HG02973 (cell line): ENCODE results near the gene SNRPD2.
A peak's percentile ranks its signal among the peaks of the same experiment; 100 is the strongest.
"Not testable (repeated sequence)": the region's sequence is repeated elsewhere in the genome, so short reads cannot be mapped to it uniquely, and the experiment has no call there.

Source experiments
- ATAC-seq: cut with Tn5 transposase; IDR thresholded peaks from one replicate; pipeline ENCODE4 v1.9.1; 2021; ENCODE audit warnings: moderate library complexity; ENCODE audit not compliant: unreplicated experiment

SNRPD2 gene

DNA sequence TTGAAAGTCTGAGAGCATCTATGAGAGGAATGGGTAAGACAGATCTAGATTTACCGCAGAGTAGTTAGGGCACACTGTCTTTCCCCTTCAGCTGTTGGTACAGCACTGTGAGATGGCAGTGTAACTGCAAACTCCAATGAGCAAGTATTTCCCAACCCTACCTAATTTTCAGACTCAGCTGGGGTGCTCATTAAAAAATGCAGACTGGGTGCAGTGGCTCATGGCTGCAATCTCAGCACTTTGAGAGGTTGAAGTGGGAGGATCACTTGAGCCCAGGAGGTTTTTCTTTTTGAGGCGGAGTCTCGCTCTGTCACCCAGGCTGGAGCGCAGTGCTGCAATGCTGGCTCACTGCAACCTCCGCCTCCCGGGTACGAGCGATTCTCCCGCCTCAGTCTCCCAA is 13.4 kb upstream of the SNRPD2 start:
- ATAC-seq, result no peak

GRCh38 chr19:45701676-45702075 is 9.9 kb upstream of the SNRPD2 start:
- no peak for ATAC-seq

GRCh38 chr19:45693106-45693788 is 1.5 kb upstream of the SNRPD2 start:
- no peak for ATAC-seq

GRCh38 chr19:45692187-45693105 is 693 bp upstream of the SNRPD2 start, which contains the start of gene QPCTL:
Gene QPCTL, plus strand, starts transcription at chr19:45692666. Its CDS starts 38 bp downstream, at chr19:45692704.
- ATAC-seq, result peak; percentile 75

GRCh38 chr19:45687599-45687998 is 4.2 kb downstream of the SNRPD2 start:
- ATAC-seq, result no peak

DNA sequence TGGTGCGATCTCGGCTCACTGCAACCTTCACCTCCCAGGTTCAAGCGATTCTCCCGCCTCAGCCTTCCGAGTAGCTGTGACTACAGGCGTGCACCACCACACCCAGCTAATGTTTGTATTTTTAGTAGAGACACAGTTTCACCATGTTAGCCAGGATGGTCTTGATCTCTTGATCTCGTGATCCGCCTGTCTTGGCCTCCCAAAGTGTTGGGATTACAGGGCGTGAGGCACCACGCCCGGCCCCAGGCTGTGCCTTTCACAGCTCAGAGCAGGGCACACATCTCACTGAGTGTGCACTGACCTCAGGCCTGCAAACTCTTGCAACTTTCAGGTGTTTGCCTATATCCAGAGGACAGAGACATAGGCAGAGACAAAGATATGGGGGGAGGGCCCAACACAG is 6.7 kb downstream of the SNRPD2 start:
- ATAC-seq, result not testable (repeated sequence)

GRCh38 chr19:45682908-45683307 is 8.8 kb downstream of the SNRPD2 start:
- no peak for ATAC-seq

DNA sequence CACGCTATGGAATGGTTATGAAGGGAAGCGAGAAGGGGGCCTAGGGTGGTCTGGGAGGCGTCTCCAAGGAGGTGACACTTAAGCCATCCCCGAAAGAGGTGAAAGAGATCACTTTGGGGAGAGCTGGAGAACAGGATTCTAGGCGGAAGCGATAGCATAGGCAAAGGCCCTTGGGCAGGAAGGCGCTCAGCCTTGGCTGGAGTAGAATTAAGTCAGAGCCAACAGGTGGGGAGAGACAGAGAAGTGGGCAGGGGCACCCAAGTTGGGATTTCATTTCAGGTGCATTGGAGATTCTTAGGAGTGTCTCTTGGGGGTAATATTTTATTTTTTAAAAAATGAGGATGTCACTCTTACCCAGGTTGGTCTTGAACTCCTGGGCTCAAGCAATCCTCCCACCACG is 9.6 kb downstream of the SNRPD2 start:
- no peak for ATAC-seq

- no peak for ATAC-seq
Measured at GRCh38 chr19:45681391-45682015, 10.2 kb downstream of the SNRPD2 start.

- no peak for ATAC-seq
Measured at GRCh38 chr19:45677351-45678230, 14.2 kb downstream of the SNRPD2 start.

DNA sequence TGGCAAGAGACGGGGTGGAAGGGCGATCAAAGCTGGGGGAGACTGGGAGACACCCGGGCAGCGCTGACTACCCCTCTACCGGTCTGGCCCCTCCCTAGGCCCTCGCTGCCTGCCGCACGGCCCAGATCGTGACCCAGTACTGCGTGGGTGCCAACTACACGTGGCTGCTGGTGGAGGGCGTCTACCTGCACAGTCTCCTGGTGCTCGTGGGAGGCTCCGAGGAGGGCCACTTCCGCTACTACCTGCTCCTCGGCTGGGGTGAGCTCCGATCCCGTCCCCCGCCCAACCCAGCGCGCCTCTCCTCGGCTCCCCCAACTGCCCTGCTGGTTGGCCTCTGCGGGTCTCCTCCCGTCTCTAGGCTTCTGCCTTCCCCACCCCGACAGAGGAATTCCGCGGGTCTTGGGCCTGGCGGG is 14.9 kb downstream of the SNRPD2 start:
- ATAC-seq, result no peak

- no peak for ATAC-seq
Measured at GRCh38 chr19:45674946-45675345, 16.8 kb downstream of the SNRPD2 start.

DNA sequence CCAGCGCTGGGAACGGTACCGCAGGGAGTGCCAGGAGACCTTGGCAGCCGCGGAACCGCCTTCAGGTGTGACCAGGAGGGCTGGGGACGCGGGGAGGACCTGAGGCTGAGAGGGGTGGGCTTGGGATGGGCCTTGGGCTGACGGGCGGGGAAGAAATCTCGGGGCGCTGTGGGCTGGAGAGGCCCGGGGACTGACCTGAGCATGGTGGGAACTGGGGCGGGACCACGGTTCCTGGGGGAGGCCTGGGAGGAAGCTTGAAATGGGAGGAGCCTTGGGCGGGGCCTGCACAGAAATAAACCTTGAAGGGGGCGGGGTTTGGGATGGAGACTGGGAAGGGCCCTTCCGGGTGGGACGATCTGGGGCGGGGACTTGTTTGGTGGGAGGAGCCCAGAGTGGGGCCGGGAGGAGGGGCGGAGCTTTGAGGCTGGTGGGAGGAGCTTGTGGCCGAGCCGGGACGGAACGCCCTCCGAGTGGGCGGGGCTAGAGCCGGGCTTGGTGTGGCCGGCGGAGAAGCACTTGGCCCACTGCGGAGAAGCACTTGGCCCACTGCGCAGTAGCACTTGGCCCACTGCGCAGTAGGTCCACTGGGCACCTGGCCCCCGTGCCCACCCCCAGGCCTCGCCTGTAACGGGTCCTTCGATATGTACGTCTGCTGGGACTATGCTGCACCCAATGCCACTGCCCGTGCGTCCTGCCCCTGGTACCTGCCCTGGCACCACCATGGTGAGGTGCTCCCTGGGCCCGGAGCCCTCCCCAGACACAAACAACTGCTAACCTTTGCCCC is 20.9 kb downstream of the SNRPD2 start:
- ATAC-seq, result peak; percentile 44

DNA sequence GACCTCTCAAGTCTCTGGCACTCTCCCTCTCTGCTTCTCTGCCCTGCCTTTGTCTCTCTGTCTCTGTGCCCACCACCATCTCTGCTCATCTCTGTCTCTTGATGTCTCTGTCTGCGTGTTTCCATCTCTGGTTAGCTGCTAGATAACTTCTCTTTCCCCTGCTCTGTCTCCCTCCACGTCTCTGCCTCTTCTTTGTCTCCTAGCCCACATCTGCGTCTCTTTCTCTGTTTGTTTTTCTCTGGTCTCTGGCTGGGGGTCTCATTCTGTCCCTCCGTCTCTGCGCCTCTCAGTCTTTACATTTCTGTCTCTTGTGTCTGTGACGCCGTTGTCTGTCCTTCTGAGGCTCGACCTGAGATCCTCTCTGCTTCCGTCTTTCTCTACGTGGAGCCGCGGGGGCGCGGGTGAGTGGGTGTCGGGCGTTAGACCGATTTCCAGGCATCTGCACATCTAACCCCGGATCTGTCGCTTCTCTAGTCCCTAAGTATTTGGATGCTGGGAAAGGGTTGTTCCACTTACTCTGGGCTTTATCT is 23.3 kb downstream of the SNRPD2 start:
- ATAC-seq, result no peak

DNA sequence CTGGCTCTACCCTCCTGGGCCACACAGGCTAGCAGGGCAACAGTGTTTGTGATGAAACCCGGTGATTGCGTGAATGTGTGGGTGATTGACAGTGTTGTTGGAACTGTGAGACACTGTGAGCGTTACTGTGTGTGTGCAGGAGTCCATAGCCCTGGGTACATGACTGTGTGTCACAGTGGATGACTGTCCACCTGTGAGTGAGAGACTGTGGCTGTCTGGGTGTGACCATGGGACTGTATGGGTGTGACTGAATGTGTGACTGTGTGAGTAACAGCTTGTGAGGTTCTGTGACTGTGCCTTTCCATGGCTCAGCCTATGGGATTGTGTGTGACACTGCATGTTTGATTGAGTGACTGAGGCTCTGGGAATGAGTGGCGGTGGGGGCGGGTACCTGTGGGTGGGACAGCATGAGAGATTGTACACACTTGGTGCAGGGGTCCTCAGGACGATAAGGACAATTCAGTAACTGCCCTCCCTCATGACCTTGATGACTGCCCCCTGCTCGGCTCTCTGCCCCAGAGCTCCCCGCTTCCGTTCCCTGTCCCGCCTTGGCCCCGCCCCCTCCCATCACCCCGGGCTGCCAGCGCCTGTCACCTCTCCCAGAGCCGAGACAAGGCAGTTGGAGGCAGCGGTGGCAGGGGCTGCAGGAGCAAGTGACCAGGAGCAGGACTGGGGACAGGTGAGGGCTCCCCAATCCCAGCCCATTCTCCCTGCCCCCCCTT is 24.0 kb downstream of the SNRPD2 start, which contains the start of gene GIPR:
Gene GIPR (plus strand): TSS at position 602 of the 722 bp plus-strand sequence. CDS start 1,300 bp downstream, outside the sequence.
- ATAC-seq, result no peak

GRCh38 chr19:45664575-45664974 is 27.2 kb downstream of the SNRPD2 start:
- no peak for ATAC-seq

- ATAC-seq, result no peak
Measured at GRCh38 chr19:45663800-45664199, 28.0 kb downstream of the SNRPD2 start.

- ATAC-seq, result no peak
Measured at GRCh38 chr19:45660636-45661035, 31.1 kb downstream of the SNRPD2 start.
